GM12865 (cell line): ENCODE results near the gene SSTR3.

Experiments
- DNase-seq: peaks from one replicate; pipeline ENCODE4 v3.0.0; 2010; ENCODE audit warnings: low read depth
- H3K4me3 ChIP-seq: 2 replicates; pipeline ENCODE4 v1.5.1; 2011; ENCODE audit warnings: mild to moderate bottlenecking, low read depth, low read length, control low read depth
- TF ChIP-seq, protein P1 (sequence below): IDR thresholded peaks from 2 replicates; pipeline ENCODE4 v1.5.1; 2011; ENCODE audit warnings: low read length, control low read depth, low read depth, inconsistent platforms; ENCODE audit not compliant: insufficient read depth; ENCODE audit errors: missing control alignments

The SSTR3 gene

DNA sequence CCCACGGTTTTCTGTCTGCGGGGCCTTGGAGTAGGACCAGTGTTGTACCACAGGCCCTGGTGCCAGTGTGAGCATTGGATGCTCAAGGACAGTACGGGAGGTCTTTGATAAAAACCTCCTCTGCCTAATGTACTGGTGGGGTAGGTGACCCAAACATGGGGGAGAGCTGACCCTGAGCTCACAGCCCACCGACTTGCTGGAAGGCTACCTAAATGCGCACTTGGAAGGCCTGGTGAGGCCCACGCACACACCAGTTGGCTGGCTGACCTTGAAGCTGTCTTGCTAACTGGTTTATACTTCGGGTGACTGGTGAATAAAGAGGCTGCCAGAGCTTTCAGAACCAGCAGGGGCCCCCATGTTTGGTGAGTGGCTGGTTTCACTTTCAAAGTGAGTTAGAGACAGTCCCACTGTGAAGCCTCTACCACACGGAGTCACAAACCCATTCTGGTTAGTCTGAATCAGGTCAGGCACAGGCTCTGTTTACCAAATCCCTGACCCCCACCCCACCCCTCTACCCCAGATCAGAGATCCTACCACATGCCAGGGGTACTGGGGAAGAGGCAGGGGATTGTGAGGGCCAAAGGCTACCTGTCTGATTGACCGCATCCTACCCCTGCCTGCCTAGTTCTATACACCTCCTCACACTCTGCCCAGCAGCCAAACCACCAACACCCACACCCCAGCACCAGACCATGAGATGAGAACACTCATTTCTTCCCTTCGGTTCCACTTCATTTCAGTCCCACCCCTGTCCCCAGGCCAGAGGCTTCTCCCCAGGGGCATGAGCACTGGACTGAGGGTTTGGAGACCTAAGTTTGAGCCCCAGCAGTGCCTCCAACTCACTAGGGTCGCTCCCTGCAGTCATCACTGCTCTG, 49.8 kb downstream of the SSTR3 start:
- peak; percentile 96 for DNase-seq
- TF ChIP-seq, protein P1, sequence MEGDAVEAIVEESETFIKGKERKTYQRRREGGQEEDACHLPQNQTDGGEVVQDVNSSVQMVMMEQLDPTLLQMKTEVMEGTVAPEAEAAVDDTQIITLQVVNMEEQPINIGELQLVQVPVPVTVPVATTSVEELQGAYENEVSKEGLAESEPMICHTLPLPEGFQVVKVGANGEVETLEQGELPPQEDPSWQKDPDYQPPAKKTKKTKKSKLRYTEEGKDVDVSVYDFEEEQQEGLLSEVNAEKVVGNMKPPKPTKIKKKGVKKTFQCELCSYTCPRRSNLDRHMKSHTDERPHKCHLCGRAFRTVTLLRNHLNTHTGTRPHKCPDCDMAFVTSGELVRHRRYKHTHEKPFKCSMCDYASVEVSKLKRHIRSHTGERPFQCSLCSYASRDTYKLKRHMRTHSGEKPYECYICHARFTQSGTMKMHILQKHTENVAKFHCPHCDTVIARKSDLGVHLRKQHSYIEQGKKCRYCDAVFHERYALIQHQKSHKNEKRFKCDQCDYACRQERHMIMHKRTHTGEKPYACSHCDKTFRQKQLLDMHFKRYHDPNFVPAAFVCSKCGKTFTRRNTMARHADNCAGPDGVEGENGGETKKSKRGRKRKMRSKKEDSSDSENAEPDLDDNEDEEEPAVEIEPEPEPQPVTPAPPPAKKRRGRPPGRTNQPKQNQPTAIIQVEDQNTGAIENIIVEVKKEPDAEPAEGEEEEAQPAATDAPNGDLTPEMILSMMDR = peak; percentile 44
- peak overlapping the region; percentile 51 for H3K4me3 ChIP-seq

DNA sequence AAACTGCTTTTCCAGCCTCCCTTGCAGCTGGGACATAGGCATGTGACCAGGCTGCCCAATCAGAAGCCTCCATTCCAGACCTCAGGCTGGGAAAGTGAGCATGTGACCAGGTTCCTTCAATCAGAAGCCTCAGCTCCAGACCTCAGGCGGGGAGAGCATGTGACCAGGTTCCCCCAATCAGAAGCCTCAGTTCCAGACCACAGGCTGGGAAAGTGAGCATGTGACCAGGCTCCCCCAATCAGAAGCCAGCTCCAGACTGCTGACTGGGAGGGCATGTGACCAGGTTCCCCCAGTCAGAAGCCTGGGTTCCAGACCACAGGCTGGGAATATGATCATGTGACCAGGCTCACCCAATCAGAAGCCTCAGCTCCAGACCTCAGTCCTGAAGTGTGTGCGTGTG, 50.8 kb downstream of the SSTR3 start:
- peak; percentile 85 for DNase-seq

DNA sequence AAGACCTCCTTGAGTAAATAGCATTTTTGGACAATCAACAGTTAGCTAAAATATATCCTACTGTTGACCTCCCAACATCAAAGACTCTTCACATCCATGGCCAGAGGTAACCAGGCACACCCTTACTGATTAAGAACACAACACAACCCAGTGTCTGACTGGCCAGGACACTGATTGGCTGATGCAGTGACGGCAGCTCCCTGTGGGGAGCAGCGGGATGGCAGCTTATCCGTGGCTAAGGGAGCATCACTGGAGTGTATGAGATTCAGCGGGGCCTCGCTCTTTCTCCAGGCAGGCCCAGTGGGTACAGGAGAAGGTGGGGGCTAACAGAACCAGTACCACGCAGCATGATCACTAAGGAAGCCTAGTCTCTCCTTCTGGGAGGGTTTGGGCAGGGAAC, 52.2 kb downstream of the SSTR3 start:
- TF ChIP-seq, protein P1 = no peak
- no peak for DNase-seq
- no peak overlapping the region for H3K4me3 ChIP-seq

More for the DNA sequence above, 50.8 kb downstream of the SSTR3 start:
- TF ChIP-seq, protein P1 = no peak
- no peak overlapping the region for H3K4me3 ChIP-seq

DNA sequence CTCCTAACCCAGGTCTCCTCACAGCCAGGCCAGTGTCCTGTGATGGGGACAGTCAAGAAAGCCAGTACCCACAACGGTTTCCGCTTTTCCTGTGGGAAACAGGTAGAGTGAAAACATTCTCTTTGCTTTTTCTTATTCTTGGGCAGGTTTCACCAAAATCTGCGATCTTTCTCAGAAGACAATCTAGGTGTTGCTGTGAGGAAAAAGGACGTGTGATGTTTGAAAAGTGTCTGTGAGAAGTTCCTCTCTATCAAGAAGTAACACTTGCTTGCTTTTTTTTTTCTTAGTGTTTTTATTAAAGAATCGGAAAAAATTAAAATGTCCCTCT, 53.4 kb downstream of the SSTR3 start:
- TF ChIP-seq, protein P1 = no peak
- DNase-seq = no peak
- H3K4me3 ChIP-seq = no peak overlapping the region

DNA sequence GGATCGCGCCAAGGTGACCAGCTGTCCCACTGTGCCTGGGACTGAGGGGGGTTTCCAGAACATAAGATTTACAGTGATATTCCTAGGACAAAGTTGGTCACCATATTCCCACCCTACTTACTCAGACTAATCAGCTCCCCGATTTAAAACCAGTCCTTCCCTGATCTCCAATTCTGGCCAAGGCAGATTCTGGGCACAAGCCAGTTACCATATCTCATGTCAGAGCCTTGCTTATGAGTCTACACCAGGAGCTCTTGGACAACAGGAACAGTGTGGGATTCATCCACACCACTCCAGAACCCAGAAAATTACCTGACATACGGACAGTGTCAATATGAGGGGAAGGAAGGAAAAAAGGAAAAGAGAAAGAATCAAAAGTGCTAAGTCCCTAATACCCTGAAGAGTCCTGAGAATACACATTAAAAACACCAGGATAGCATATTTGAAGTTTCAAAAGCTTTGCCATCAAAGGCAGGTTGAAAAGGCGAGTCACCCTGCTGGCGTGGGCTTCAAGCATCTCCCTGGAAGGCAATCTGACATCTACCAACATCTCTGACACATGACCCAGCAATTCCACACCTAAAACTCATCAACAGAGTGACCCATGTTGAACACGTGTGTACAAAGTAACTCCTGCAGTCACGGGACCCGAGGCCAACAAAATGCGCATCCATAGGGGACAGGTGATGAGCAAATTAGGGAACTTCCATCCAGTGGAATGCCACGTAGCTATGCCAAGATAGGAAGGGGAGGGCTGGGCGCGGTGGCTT, 54.6 kb downstream of the SSTR3 start:
- TF ChIP-seq, protein P1 = no peak
- H3K4me3 ChIP-seq = no peak overlapping the region
- DNase-seq = no peak

DNA sequence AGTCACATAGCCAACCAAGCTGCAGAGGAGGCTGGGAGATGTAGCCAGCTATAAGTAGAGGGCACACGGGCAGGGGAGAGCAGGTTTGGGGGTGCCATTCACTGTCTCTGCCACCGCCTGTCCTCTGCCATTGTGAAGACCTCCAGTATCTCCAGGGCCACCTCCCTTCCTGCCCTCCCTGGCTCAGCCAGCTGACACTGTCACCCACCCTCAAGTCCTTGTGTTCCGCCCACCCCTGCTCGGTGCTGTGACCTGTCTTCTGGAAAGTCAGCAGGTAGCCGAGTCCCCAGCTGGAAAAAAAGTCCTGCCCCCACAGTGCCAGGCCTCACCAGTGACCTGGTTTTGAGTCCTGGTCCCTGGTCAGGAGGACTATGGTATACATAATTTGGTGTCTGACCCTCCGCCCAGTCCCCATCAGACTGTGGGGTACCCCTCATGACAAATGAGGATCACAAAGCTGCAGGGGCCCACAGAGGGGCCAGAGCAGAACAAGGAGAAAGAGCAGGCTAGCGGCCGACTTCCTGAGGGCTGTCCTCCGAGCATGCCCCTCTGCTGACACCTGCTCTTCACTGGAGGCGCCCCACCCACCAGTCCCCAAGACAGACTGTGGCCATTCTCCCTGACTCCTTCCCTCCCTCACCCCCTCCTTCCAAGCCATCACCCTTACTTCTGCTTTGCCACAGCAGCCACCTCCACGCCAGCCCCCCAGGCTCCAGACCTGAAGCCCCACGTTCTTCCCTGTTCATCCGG, 55.4 kb downstream of the SSTR3 start:
- TF ChIP-seq, protein P1 = no peak

More for the DNA sequence above, 55.4 kb downstream of the SSTR3 start:
- no peak overlapping the region for H3K4me3 ChIP-seq
- DNase-seq = no peak
